ENCODE results near the gene WDR33.

The WDR33 gene

GRCh38 chr2:127672341-127673224, 138.4 kb downstream of the WDR33 start:
- no peak for ATAC-seq
- TF ChIP-seq ZNF565 (CRISPR knock-in tag; conservative IDR thresholded peaks at IDR 0.05; ENCODE audit: low read depth) (no peak), POU6F1 (CRISPR knock-in tag; IDR thresholded peaks at IDR 0.05; ENCODE audit: borderline replicate concordance, low read depth) (no peak), CSRNP3 (CRISPR knock-in tag; IDR thresholded peaks at IDR 0.05) (no peak), ESRRG (CRISPR knock-in tag; IDR thresholded peaks at IDR 0.05) (no peak), TCF4 (CRISPR knock-in tag; IDR thresholded peaks at IDR 0.05; ENCODE audit: borderline replicate concordance) (no peak), GLIS3 (CRISPR knock-in tag; IDR thresholded peaks at IDR 0.05) (no peak), PATZ1 (CRISPR knock-in tag; IDR thresholded peaks at IDR 0.05; ENCODE audit: borderline replicate concordance) (no peak), CREB5 (CRISPR knock-in tag; IDR thresholded peaks at IDR 0.05; ENCODE audit: low read depth) (no peak), PPARA (CRISPR knock-in tag; IDR thresholded peaks at IDR 0.05; ENCODE audit: borderline replicate concordance) (no peak), ISL1 (CRISPR knock-in tag; IDR thresholded peaks at IDR 0.05) (no peak), ARNTL (CRISPR knock-in tag; IDR thresholded peaks at IDR 0.05; ENCODE audit: borderline replicate concordance, low read depth) (no peak), RARB (CRISPR knock-in tag; IDR thresholded peaks at IDR 0.05) (no peak)

GRCh38 chr2:127671557-127672302, 139.2 kb downstream of the WDR33 start:
- no peak for ATAC-seq
- TF ChIP-seq ZC3H10 (CRISPR knock-in tag; IDR thresholded peaks at IDR 0.05) (no peak), RARB (CRISPR knock-in tag; IDR thresholded peaks at IDR 0.05) (no peak), ZNF8 (CRISPR knock-in tag; IDR thresholded peaks at IDR 0.05) (no peak), TOX (CRISPR knock-in tag; IDR thresholded peaks at IDR 0.05; ENCODE audit: borderline replicate concordance) (no peak), ZNF565 (CRISPR knock-in tag; conservative IDR thresholded peaks at IDR 0.05; ENCODE audit: low read depth) (no peak)

- ATAC-seq = no peak
- TF ChIP-seq CREB5 (CRISPR knock-in tag; IDR thresholded peaks at IDR 0.05; ENCODE audit: low read depth) (no peak), GLIS3 (CRISPR knock-in tag; IDR thresholded peaks at IDR 0.05) (no peak), ZFP3 (CRISPR knock-in tag; IDR thresholded peaks at IDR 0.05) (no peak), ZNF70 (CRISPR knock-in tag; IDR thresholded peaks at IDR 0.05) (no peak), BACH2 (CRISPR knock-in tag; IDR thresholded peaks at IDR 0.05; ENCODE audit: borderline replicate concordance) (no peak), ESRRG (CRISPR knock-in tag; IDR thresholded peaks at IDR 0.05) (no peak), ARNTL (CRISPR knock-in tag; IDR thresholded peaks at IDR 0.05; ENCODE audit: borderline replicate concordance, low read depth) (no peak), PATZ1 (CRISPR knock-in tag; IDR thresholded peaks at IDR 0.05; ENCODE audit: borderline replicate concordance) (no peak), ZNF565 (CRISPR knock-in tag; conservative IDR thresholded peaks at IDR 0.05; ENCODE audit: low read depth) (no peak), CSRNP3 (CRISPR knock-in tag; IDR thresholded peaks at IDR 0.05) (no peak), TOX (CRISPR knock-in tag; IDR thresholded peaks at IDR 0.05; ENCODE audit: borderline replicate concordance) (no peak), ZC3H10 (CRISPR knock-in tag; IDR thresholded peaks at IDR 0.05) (no peak), ZNF8 (CRISPR knock-in tag; IDR thresholded peaks at IDR 0.05) (no peak), POU6F1 (CRISPR knock-in tag; IDR thresholded peaks at IDR 0.05; ENCODE audit: borderline replicate concordance, low read depth) (no peak), OSR1 (CRISPR knock-in tag; IDR thresholded peaks at IDR 0.05) (no peak), SNAI2 (CRISPR knock-in tag; IDR thresholded peaks at IDR 0.05) (no peak)
These were observed 140.0 kb downstream of the WDR33 start for GRCh38 chr2:127670957-127671290.

All from SK-N-SH treated with all-trans-retinoic acid at 6 μM for 48 hours (cell line).